Mesothelial cell of epicardium (in vitro differentiated cells): ENCODE measurements around the gene AK3. TPM values are rescaled to one million over a fixed set of nuclear protein-coding genes. Genes with fewer than 3 reads are reported as not detected.
"Not testable (repeated sequence)": the region's sequence is repeated elsewhere in the genome, so short reads cannot be mapped to it uniquely, and the experiment has no call there.

Experiments
- DNase-seq, 2 experiments: peaks; one replicate each; pipeline ENCODE4 v3.0.0; 2021; ENCODE audit warnings: low spot score in 2 of 2; ENCODE audit not compliant: unreplicated experiment in 2 of 2
- H3K27ac Mint-ChIP-seq: 2 replicates; pipeline ENCODE4 v1.8.0; 2021; ENCODE audit warnings: mixed read lengths
- H3K27me3 Mint-ChIP-seq: 2 replicates; pipeline ENCODE4 v1.8.0; 2021; ENCODE audit warnings: low read depth, mixed read lengths
- H3K36me3 Mint-ChIP-seq: 2 replicates; pipeline ENCODE4 v1.8.0; 2021; ENCODE audit warnings: mixed read lengths
- H3K4me1 Mint-ChIP-seq: 2 replicates; pipeline ENCODE4 v1.8.0; 2021; ENCODE audit warnings: mixed read lengths
- H3K4me3 Mint-ChIP-seq: 2 replicates; pipeline ENCODE4 v1.8.0; 2021; ENCODE audit warnings: mild to moderate bottlenecking, moderate library complexity, mixed read lengths
- H3K9me3 Mint-ChIP-seq: 2 replicates; pipeline ENCODE4 v1.8.0; 2021; ENCODE audit warnings: mixed read lengths
- CTCF ChIP-seq: fragments of 200-600 bp; sonication (generic); IDR thresholded peaks from one replicate; pipeline ENCODE4 v1.5.0; 2021; ENCODE audit warnings: antibody characterized with exemption; ENCODE audit not compliant: unreplicated experiment
- total RNA-seq: library from RNA; stranded (reverse); gene quantifications from 3 replicates; pipeline ENCODE4 v1.2.1, GENCODE V29; 2021

The AK3 gene
- total RNA-seq, 1 donor from 2014 or later: 57.2 TPM

GRCh38 chr9:4781408-4781807 lies 40.4 kb upstream of the AK3 start:
- Mint-ChIP-seq H3K27me3 (no peaks in the 10 kb centered on the region), H3K36me3 (no peaks in the 10 kb centered on the region), H3K9me3 (no peaks in the 10 kb centered on the region), H3K4me3 (no peak overlapping the region), H3K4me1 (no peaks in the 10 kb centered on the region), H3K27ac (no peak overlapping the region)
- TF ChIP-seq CTCF: no peak
- no peak for DNase-seq

GRCh38 chr9:4780651-4781050 lies 39.6 kb upstream of the AK3 start:
- Mint-ChIP-seq H3K9me3 (no peaks in the 10 kb centered on the region), H3K4me3 (no peak overlapping the region), H3K4me1 (no peaks in the 10 kb centered on the region), H3K27ac (no peak overlapping the region), H3K36me3 (no peaks in the 10 kb centered on the region), H3K27me3 (no peaks in the 10 kb centered on the region)
- TF ChIP-seq CTCF: no peak
- no peak for DNase-seq

GRCh38 chr9:4774958-4775357 lies 34.0 kb upstream of the AK3 start:
- not testable (repeated sequence) for H3K4me1 Mint-ChIP-seq, H3K4me3 Mint-ChIP-seq, DNase-seq, H3K9me3 Mint-ChIP-seq, H3K27me3 Mint-ChIP-seq, H3K36me3 Mint-ChIP-seq, H3K27ac Mint-ChIP-seq

GRCh38 chr9:4774209-4774608 lies 33.2 kb upstream of the AK3 start:
- Mint-ChIP-seq H3K9me3 (no peaks in the 10 kb centered on the region), H3K4me1 (no peaks in the 10 kb centered on the region), H3K4me3 (no peak overlapping the region), H3K27me3 (no peaks in the 10 kb centered on the region), H3K36me3 (no peaks in the 10 kb centered on the region), H3K27ac (no peak overlapping the region)
- TF ChIP-seq CTCF: no peak
- no peak for DNase-seq

- Mint-ChIP-seq H3K4me1 (no peaks in the 10 kb centered on the region), H3K9me3 (no peaks in the 10 kb centered on the region), H3K27me3 (no peaks in the 10 kb centered on the region), H3K27ac (no peak overlapping the region), H3K36me3 (no peaks in the 10 kb centered on the region), H3K4me3 (no peak overlapping the region)
- no peak for TF ChIP-seq CTCF
- no peak for DNase-seq
Observed at GRCh38 chr9:4771788-4772187, 30.8 kb upstream of the AK3 start.

- no peak for DNase-seq
- Mint-ChIP-seq H3K9me3 (no peaks in the 10 kb centered on the region), H3K4me1 (no peaks in the 10 kb centered on the region), H3K4me3 (no peak overlapping the region), H3K27me3 (no peaks in the 10 kb centered on the region), H3K27ac (no peak overlapping the region), H3K36me3 (no peaks in the 10 kb centered on the region)
- no peak for TF ChIP-seq CTCF
Observed at GRCh38 chr9:4769321-4770080, 28.5 kb upstream of the AK3 start.
